HG03097 (cell line): ENCODE data around the gene WDR93.

ENCODE experiments used
- ATAC-seq: cut with Tn5 transposase; IDR thresholded peaks from one replicate; pipeline ENCODE4 v1.9.1; 2021; ENCODE audit not compliant: unreplicated experiment, low FRiP score

WDR93 gene

GRCh38 chr15:89746386-89746780 is 55.8 kb downstream of the WDR93 start:
- ATAC-seq: no peak

GRCh38 chr15:89747708-89748682 is 57.4 kb downstream of the WDR93 start:
- ATAC-seq: no peak

GRCh38 chr15:89749054-89749453 is 58.4 kb downstream of the WDR93 start:
- no peak for ATAC-seq

- ATAC-seq: no peak
Measured at GRCh38 chr15:89749526-89749925, 58.9 kb downstream of the WDR93 start.

GRCh38 chr15:89749951-89750559 is 59.4 kb downstream of the WDR93 start:
- ATAC-seq: no peak

- ATAC-seq: peak; percentile 87
Measured at GRCh38 chr15:89750560-89751542, 60.2 kb downstream of the WDR93 start, which contains the start of gene MESP1. MESP1 (minus strand) TSS chr15:89751249; CDS start chr15:89751231, 18 bp downstream.

GRCh38 chr15:89751748-89752147 is 61.1 kb downstream of the WDR93 start:
- no peak for ATAC-seq

- ATAC-seq: no peak
Measured at GRCh38 chr15:89753855-89754254, 63.2 kb downstream of the WDR93 start.

GRCh38 chr15:89754361-89755154 is 63.9 kb downstream of the WDR93 start:
- no peak for ATAC-seq

GRCh38 chr15:89755701-89756100 is 65.1 kb downstream of the WDR93 start:
- no peak for ATAC-seq

- no peak for ATAC-seq
Measured at GRCh38 chr15:89756897-89757296, 66.3 kb downstream of the WDR93 start.

- no peak for ATAC-seq
Measured at GRCh38 chr15:89758283-89758682, 67.7 kb downstream of the WDR93 start.

- ATAC-seq: no peak
Measured at GRCh38 chr15:89758981-89759380, 68.4 kb downstream of the WDR93 start.

GRCh38 chr15:89759835-89760234 is 69.2 kb downstream of the WDR93 start:
- no peak for ATAC-seq

GRCh38 chr15:89760303-89761008 is 69.8 kb downstream of the WDR93 start:
- peak; percentile 56 for ATAC-seq

- no peak for ATAC-seq
Measured at GRCh38 chr15:89761009-89761831, 70.6 kb downstream of the WDR93 start.

GRCh38 chr15:89761929-89762328 is 71.3 kb downstream of the WDR93 start:
- ATAC-seq: no peak

- no peak for ATAC-seq
Measured at GRCh38 chr15:89765694-89766093, 75.1 kb downstream of the WDR93 start.
